Measurements from ENCODE around the gene CAVIN3.
"Not testable (repeated sequence)": the region's sequence is repeated elsewhere in the genome, so short reads cannot be mapped to it uniquely, and the experiment has no call there.

Gene CAVIN3

DNA sequence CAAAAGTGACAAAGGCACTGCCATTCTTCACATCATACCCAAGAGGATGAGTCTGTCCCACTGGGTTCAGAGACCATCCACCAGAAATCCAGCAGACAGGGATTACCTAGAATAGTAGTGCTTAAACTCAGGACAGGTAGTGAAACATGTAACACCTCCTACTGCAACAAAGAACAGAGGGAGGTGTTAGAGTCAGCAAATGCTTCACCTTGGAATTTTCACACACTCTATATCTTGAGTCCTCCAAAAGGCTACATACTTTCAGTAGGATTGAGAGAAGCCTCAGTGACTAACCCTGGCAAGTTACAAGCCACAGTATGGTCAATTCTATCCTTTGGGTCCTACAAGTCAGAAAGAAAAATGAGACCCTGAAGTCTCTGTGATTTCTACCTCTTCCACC, 6.0 kb upstream of the CAVIN3 start:
- DNase-seq (ENCODE audit: low read depth in 2 of 2): no peak

DNA sequence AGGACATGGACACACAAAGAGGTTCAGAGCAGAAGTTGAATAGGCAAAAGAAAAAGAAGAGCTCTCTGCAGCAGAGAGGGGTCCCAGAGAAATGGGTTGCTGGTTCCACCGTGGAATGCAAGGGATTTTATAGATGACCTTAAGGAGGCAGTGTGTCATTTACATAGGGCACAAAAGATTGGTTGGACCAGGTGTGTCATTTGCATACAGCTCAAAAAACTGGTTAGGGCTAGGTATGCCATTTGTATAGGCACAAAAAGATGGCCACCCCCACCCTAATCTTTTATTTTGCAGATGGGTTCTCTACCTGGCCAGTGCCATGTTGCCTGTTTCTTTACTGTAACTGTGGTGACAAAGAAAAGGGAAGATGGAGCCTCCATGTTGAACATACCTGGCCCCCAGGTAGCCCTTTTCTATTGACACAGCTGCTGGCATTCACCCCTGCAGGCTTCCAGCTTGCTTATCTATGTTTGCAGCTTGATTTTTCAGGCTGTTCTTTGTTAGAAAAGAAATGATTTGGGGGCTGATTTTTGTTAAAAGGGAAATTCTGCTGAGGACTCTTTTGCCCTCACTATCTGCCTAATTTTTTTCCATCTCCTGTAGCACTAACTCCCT, 3.1 kb upstream of the CAVIN3 start:
- no peak for DNase-seq (ENCODE audit: low read depth in 2 of 2)

DNA sequence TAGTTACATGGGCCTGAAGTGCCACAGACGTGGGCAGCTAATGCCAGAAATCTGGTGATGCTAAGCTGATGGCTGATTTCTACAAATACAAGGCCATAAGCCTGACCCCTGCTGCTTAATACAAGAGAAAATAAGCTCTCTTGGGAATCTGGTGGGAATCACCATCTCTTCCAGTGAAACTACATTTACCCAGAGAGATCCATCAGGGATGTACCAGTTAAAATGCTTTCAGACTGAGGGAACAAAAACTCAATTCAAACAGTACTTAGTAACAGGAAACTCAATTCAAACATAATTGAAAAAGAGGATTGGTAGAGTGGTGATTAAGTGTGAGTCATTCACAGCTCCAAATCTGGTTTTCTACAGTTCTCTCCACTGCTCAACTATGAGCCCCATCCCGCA, 1.7 kb upstream of the CAVIN3 start:
- no peak for DNase-seq (ENCODE audit: low read depth in 2 of 2)

DNA sequence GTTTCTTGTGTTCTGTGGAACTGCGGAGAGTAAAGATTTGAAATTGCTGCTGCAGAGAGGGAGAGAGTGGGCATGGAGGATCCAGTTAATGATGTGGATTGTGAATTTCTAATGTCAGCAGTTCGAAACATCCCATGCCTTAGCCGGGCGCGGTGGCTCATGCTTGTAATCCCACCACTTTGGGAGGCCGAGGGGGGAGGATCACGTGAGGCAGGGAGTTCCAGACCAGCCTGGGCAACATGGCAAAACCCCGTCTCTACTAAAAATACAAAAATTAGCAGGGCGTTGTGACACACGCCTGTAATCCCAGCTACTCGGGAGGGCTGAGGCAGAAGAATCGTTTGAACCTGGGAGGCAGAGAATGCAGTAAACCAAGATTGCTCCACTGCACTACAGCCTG, 1.1 kb upstream of the CAVIN3 start:
- DNase-seq (ENCODE audit: low read depth in 2 of 2): no peak

DNA sequence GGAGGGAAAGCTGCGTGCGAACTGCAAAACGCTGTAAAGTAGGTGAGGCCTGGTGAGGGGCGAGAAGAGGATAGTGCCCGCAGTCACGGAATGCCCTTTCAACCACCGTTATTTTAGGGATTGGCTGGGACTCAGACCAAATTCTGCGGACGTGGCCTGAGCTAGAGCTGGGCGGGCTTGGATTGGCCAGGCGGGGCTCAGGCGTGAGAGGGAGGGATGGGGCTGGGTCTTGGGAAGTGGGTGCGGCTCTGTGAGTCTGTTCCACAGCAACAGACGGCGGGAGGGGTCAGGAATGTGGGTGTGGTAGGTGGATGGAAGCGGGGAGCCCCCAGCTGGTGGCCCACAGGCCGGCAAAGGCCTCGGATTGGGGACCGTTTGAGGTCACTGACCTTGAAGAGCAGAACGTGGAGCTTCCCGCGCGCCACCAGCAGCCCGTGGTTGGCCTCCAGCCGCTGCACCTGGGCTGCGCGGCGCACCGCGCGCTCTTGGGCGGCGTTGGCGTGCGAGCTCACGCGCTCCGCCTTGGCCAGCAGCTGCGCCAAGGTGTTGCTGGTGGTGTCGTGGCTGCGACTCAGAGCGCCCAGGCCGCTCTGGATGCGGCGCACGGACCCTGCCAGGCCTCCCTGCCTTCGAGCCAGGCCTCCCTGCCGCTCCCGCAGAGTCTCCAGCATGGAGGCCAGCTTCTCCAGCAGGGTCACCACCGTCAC, 444 bp downstream of the CAVIN3 start:
- peak; percentile 24 to 36 for DNase-seq (ENCODE audit: low read depth in 2 of 2)

DNA sequence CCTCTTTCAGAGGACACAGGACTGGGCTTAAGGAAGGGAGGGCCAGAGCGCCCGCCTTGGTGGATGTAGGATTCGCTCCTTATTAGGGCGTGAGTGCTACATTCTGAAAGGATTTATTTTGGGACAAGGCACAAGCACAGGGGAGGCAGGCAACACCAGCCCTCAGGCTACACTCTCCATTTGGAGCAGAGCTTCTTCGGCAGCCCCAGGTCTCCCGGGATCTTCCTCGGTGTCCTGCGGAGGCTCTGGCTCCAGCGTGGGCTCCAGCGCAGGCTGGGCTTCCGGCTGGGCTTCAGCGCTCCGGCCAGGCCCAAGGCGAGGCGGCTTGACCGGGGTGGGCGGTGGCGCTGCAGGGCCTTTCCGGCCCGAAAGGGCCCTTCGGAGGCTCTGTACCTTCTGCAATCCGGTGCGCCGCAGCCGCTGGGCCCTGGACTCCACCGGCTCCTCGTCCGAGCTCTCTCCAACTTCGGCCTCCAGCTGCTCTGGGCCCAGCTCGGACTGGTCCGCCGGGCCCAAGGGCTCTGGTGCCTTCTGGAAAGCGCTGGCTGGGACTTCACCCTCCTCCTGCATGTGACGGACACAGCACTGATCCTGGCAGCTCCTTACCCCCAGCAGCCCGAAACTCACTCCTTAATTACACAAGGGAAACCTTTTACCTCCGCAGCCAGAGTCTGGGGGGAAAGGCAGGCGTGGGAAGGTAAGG, 1.1 kb downstream of the CAVIN3 start:
- DNase-seq (ENCODE audit: low read depth in 2 of 2): no peak

DNA sequence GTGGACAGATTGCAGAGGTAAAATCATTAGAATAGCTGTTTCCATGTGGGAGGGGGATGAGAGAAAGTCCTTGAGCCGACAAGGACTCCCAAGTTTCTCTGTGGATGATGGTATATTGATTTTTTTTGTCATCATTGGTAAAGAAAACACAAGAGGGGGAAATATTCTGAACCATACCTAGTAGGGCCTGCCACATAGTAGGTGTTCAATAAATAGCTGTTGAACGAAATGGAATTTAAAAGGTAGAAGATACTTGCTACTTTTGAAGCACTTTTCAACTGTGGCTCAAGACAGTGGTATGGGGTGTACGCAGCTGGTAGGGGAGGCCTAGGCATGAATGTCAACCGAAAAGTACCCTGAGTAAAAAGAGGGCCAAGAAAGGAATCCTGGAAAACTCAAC, 2.1 kb downstream of the CAVIN3 start:
- no peak for DNase-seq (ENCODE audit: low read depth in 2 of 2)

DNA sequence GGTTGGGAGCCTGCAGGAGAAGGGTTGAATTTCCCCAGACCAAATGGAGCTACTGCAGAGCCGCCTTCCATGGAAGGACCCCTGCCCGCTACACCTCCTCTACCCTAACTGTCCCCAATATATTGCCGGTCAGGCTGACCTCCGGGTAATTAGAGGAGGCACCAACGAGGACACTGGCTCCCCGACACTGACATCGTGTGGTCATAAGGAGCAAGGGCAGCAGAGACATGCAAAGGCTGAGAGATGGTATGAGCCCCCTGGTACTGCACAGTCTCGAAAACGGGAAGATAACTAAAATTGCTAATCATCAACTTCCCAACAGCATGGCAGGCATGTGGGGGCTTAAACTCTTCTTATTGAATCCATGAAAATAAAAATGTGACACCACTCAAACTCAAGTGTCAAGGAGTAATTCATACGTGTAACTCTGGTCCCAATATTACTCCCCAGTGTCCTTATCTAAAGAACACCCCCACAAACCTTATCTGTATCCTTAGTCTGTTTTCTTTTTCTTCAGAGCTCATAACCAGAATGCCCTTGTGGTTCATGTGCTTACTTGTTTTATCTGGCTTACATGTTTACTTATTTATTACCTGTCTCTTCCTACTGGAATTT, 4.4 kb downstream of the CAVIN3 start:
- peak in 1 of 2 donors; percentile 26 for DNase-seq (ENCODE audit: low read depth in 2 of 2)

DNA sequence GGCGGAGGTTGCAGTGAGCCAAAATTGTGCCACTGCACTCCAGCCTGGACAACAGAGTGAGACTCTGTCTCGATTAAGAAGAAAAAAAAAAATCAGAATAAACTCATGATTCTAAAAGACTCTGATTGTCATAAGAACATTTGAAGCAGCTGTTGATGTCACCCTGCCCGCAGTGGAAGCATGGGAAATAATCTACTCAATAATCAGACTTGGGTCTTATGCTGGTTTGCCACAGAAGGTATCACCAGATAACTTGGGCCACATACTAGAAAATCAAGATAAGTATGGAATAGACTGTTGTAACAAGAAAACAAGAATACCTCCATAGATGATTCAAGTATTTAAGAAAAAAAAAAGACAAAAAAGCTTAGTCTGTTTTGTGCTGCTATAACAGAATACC, 8.2 kb downstream of the CAVIN3 start:
- DNase-seq (ENCODE audit: low read depth in 2 of 2): no peak

DNA sequence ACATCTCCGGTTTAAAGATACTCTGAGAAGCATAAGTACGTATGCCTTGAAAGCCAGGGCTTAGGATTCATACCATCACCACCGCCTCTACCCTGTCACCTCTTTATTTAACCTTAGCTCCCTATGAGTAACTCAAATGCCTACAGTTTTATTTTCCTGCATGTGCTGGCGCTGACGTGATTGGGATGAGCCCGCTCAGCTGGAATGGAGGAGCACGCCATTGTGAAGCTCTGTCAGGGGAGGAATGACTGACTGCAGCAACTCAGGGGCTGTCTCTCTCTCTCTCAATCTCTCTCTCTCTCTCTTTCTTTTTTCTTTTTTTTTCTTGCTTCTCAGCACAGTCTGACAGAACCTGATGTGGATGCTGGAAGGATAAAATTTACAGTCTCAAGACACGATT, 12.4 kb downstream of the CAVIN3 start:
- no peak for DNase-seq (ENCODE audit: low read depth in 2 of 2)

DNA sequence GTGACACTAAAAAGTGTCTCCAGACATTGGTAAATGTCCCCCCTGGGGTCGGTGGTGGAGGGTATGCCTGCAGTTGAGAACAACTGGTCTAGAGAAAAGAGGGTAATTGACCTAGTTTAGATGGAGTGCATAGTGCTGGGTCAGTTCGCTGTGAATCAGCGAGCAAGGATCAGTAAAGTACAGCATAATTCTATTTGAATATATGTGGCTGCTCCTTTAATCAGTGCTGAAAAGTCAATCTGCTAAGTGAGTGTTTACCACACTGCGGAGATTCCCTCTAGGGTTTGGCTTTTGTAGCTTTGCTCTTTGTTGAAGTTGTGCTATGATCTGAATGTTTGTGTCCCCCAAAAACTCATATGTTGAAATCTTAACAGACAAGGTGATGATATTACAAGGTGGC, 15.0 kb downstream of the CAVIN3 start:
- no peak for DNase-seq (ENCODE audit: low read depth in 2 of 2)

DNA sequence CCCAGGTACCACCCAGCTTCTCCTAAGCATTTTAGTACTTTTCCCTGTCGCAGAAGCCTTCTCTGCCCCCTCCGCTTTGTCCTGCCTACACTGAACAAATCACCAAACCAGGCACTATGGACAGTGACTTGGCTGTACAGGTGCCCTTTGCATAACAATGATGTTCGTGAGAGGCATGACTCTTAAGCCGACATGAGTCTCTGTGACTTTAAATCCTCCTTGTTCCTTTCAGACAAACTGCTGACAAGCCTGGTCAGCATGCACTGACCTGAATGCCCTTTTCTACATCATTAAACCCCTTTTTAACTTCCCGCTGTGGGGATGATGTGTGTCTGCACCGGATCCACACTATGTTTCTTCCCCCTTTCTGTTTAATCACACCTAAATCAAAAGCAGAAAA, 16.6 kb downstream of the CAVIN3 start:
- no peak for DNase-seq (ENCODE audit: low read depth in 2 of 2)

DNA sequence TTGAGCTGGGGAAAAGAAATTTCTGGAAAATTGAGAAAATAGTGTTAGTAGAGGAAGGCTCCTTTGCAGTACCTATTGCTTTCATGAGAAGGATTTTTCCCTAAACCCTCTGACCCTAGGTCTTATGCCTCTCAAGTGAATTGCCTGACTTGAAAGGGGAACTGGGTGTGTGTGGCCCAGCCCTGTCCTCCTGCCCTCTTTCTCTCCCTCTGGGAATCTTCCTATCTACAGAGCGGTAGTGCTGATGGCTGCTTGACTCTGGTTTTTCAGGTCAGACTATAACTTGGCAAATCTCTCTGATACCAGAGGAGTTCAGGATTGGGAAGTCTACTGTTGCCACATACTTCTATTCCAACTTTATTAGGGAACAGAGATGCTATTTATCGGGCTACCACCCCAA, 19.2 kb downstream of the CAVIN3 start:
- no peak for DNase-seq (ENCODE audit: low read depth in 2 of 2)

DNA sequence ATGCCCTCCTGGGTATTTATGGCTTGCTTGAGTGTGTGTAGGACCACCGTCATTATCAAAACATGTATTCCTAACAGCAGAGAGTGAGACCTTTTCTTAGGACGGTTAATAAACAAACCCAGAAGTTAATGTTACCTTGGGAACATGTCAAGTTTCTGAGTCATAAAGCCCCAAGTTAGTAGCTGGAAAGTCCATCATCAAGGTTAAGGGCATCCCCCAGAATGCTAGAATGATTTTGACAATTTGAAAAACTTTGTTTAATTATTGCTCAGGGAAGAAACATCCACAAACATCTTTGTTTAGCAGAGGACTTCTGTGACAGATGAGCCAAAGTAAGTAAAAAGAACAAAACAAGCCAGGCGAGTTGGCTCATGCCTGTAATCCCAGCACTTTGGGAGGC, 20.0 kb downstream of the CAVIN3 start:
- no peak for DNase-seq (ENCODE audit: low read depth in 2 of 2)

DNA sequence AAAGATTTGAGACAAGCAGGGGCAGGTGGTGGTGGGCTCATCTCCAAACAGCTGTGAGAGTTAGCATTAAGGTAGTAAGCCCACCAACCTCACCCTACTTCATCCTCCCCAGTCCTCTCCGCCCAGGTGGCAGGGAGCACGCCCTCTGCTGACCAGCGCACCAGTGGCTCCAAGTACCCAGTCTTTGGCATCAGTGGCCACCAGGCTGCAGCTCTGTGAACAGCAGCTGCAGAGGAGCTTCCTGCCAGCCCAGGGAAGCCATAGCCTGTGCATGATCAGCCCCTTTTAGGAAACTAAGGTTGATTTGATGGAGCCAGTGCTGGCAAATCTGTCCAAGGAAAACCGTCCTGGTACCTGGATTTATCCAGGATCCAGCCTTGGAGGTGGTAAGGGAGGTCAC, 21.7 kb downstream of the CAVIN3 start:
- DNase-seq (ENCODE audit: low read depth in 2 of 2): no peak

DNA sequence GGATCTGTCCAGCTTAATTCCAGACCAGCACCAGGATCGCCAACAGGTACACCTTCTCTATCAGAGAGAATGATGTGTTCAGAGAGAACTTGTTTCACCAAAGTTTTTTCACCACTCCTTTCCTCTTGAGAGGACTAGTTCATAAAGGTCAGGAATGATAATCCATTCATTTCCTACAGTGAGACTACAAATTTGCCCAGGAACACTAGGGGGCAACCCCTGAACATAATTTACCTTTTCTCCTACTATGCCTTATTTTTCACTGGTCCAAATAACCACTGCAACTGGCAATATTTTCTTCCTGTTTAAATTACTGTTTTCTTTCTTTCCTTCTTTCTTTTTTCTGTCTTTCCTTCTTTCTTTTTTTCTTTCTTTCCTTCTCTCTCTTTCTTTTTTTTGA, 22.5 kb downstream of the CAVIN3 start:
- DNase-seq (ENCODE audit: low read depth in 2 of 2): no peak

DNA sequence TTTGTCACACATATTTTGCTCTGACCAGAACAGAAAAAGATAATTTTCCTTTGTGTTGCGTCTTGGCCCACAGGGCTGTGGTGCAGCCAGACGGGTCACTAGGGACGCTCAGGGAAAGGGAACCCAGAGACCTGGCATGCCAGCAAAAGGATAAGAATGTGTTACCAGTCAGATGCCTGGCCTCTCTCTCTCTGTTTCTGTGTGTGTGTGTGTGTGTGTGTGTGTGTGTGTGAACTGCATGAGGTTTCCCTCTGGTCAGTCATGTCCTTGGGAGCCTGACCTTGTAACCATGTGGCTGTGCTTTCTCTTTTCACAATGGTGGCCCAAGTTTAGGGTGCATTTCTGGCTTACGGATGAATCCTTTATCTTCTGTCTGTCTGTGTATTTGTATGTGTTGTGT, 35.3 kb downstream of the CAVIN3 start:
- DNase-seq (ENCODE audit: low read depth in 2 of 2): no peak

DNA sequence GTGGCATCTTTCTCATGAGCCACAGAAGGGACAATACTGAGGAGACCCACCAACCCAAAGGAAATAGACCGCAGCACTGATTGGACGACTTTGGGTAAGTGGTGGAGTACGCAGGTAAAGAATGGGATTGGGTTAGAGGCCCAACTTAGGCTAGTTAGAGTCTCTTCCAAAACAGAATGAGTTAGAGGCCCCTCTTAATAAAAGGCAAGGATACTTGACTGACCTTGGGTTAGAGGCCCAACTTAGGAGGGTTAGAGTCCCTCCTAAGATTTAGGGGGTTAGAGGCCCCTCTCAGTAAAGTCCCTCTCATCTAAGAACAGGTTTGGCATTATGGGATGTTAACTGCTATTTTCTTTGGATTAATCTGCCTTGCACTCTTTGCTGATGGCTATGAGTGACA, 36.1 kb downstream of the CAVIN3 start:
- no peak for DNase-seq (ENCODE audit: low read depth in 2 of 2)

DNA sequence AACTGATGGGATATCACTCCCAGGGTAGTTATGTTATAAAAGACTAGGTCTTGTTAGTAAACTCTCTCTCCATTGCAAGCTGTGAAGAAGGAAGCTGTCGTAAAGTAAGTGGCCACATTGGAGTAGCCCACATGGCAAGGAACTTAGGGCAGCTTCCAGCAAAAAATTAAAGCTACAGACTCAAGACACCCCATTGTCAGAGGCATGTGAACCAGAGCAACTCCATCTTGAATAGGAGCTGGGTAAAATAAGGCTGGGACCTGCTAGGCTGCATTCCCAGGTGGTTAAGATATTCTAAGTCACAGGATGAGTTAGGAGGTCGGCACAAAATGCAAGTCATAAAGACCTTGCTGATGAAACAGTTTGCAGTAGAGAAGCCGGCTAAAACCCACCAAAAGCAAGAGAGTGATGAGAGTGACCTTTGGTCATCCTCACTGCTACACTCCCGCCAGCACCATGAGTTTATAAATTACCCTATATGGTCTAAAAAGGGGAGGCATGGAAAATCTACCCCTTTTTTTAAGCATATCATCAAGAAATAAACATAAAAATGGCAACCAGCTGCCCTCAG, 36.8 kb downstream of the CAVIN3 start:
- DNase-seq (ENCODE audit: low read depth in 2 of 2): no peak

DNA sequence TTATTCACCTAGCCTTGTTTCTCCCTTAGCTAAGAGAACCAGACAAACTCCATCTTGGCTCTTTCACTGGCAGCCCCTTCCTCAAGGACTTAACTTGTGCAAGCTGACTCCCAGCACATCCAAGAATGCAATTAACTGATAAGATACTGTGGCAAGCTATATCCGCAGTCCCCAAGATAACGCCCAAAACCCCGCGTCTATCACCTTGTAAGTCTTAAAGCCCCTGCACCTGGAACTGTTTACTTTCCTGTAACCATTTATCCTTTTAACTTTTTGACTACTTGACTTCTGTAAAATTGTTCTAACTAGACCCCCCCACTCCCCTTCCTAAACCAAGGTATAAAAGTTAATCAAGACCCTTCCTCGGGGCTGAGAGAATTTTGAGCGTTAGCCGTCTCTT, 39.5 kb downstream of the CAVIN3 start:
- not testable (repeated sequence) for DNase-seq (ENCODE audit: low read depth in 2 of 2)

DNA sequence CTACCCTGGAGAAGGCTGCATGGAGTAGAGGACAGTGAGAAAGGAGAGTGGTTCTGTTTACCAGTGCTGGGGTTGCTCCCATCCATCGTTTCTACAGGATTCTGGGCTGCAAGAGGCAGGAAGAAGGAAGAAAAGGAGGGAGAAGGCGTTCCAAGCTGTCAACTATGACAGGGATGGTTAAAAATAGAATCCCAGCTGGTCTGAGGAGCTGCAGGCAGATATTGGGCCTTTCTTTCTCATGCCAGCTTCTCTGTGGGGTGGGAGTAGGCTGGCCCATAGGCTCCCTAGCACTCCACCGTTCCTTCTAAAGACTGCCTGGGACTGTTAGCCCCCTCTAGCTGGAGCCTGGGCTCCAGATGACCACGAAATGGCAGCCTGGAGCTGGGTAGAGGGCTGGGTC, 47.1 kb downstream of the CAVIN3 start:
- DNase-seq (ENCODE audit: low read depth in 2 of 2): no peak

DNA sequence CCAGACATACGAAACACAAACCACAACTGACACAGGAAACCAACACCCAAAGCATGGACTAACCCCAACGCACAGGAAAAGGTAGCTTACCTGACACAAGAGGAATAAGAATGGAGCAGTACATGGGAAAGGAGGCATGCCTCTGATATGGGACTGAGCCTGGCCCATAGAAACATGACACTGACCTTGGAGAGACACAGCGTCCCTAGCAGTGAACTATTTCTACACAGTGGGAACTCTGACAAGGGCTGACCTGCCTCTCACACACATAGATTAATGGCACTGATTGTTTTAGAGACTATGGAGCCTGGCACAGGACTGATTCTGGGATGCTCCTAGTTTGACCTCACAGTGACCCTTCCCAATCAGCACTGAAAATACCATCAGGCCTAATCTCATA, 48.7 kb downstream of the CAVIN3 start:
- no peak for DNase-seq (ENCODE audit: low read depth in 2 of 2)

Measured in stimulated activated CD4-positive, alpha-beta T cell treated with anti-CD3 and anti-CD28 coated beads, Interleukin-4, amount 100 ng/mL, for 48 hours (primary cell).